DMS 273 (cell line): ENCODE data around the gene DCLK1.

Experiments used
- DNase-seq: peaks from one replicate; lab custom pipeline; 2025; ENCODE audit not compliant: unreplicated experiment; lab: John Stamatoyannopoulos, UW

The DCLK1 gene

GRCh38 chr13:35909837-35910540 lies 221.2 kb downstream of the DCLK1 start:
- no peak for DNase-seq

- no peak for DNase-seq
Observed at GRCh38 chr13:35909091-35909490, 222.1 kb downstream of the DCLK1 start.

- DNase-seq: no peak
Observed at GRCh38 chr13:35908226-35908625, 223.0 kb downstream of the DCLK1 start.

GRCh38 chr13:35906636-35907035 lies 224.5 kb downstream of the DCLK1 start:
- DNase-seq: peak; percentile 7

GRCh38 chr13:35903075-35903474 lies 228.1 kb downstream of the DCLK1 start:
- DNase-seq: no peak

GRCh38 chr13:35898041-35898440 lies 233.1 kb downstream of the DCLK1 start:
- no peak for DNase-seq

- DNase-seq: no peak
Observed at GRCh38 chr13:35894636-35895035, 236.5 kb downstream of the DCLK1 start.

GRCh38 chr13:35892837-35893814 lies 238.1 kb downstream of the DCLK1 start:
- DNase-seq: no peak

GRCh38 chr13:35891507-35892441 lies 239.4 kb downstream of the DCLK1 start:
- no peak for DNase-seq

- no peak for DNase-seq
Observed at GRCh38 chr13:35889560-35889959, 241.6 kb downstream of the DCLK1 start.

- peak; percentile 21 for DNase-seq
Observed at GRCh38 chr13:35888981-35889380, 242.2 kb downstream of the DCLK1 start.

GRCh38 chr13:35888457-35888883 lies 242.7 kb downstream of the DCLK1 start:
- peak; percentile 75 for DNase-seq

GRCh38 chr13:35887115-35887666 lies 244.0 kb downstream of the DCLK1 start:
- DNase-seq: no peak

- DNase-seq: no peak
Observed at GRCh38 chr13:35886332-35887114, 244.7 kb downstream of the DCLK1 start.

- DNase-seq: no peak
Observed at GRCh38 chr13:35884211-35884760, 246.9 kb downstream of the DCLK1 start.

- no peak for DNase-seq
Observed at GRCh38 chr13:35882722-35883497, 248.3 kb downstream of the DCLK1 start.

GRCh38 chr13:35881360-35881759 lies 249.8 kb downstream of the DCLK1 start:
- DNase-seq: peak; percentile 53

- DNase-seq: peak; percentile 65
Observed at GRCh38 chr13:35879111-35879510, 252.1 kb downstream of the DCLK1 start.

GRCh38 chr13:35876601-35877000 lies 254.6 kb downstream of the DCLK1 start:
- DNase-seq: no peak
